ENCODE measurements around the gene SEPTIN12. TPM values are rescaled to one million over a fixed set of nuclear protein-coding genes. Genes with fewer than 3 reads are reported as not detected.
"Not testable (repeated sequence)": the region's sequence is repeated elsewhere in the genome, so short reads cannot be mapped to it uniquely, and the experiment has no call there.

SEPTIN12 gene
- total RNA-seq, 1 donor from 2014 or later: not detected

- H3K4me3 Mint-ChIP-seq (ENCODE audit: low read depth): no peak overlapping the region
These were observed 344 bp upstream of the SEPTIN12 start for GRCh38 chr16:4788489-4788889.

GRCh38 chr16:4787068-4787467 lies 1.1 kb downstream of the SEPTIN12 start:
- Mint-ChIP-seq H3K36me3 (ENCODE audit: insufficient read depth) (no peaks in the 10 kb centered on the region), H3K4me3 (ENCODE audit: low read depth) (no peak overlapping the region), H3K4me1 (ENCODE audit: low read depth) (peaks cover 14% of the 10 kb centered on the region), H3K9me3 (ENCODE audit: low read depth) (no peaks in the 10 kb centered on the region), H3K27ac (no peak overlapping the region), H3K27me3 (no peaks in the 10 kb centered on the region)
- no peak for DNase-seq (ENCODE audit: low spot score, unreplicated experiment)
- no peak for TF ChIP-seq CTCF (IDR thresholded peaks at IDR 0.05; ENCODE audit: unreplicated experiment)

More at GRCh38 chr16:4788489-4788889, 344 bp upstream of the SEPTIN12 start:
- Mint-ChIP-seq H3K36me3 (ENCODE audit: insufficient read depth) (no peaks in the 10 kb centered on the region), H3K27ac (no peak overlapping the region), H3K27me3 (no peaks in the 10 kb centered on the region), H3K9me3 (ENCODE audit: low read depth) (no peaks in the 10 kb centered on the region), H3K4me1 (ENCODE audit: low read depth) (peaks cover 14% of the 10 kb centered on the region)
- DNase-seq (ENCODE audit: low spot score, unreplicated experiment): no peak
- no peak for TF ChIP-seq CTCF (IDR thresholded peaks at IDR 0.05; ENCODE audit: unreplicated experiment)

GRCh38 chr16:4785758-4786433 lies 2.2 kb downstream of the SEPTIN12 start:
- Mint-ChIP-seq H3K27me3 (no peaks in the 10 kb centered on the region), H3K4me3 (ENCODE audit: low read depth) (no peak overlapping the region), H3K4me1 (ENCODE audit: low read depth) (peaks cover 14% of the 10 kb centered on the region), H3K9me3 (ENCODE audit: low read depth) (no peaks in the 10 kb centered on the region), H3K27ac (no peak overlapping the region), H3K36me3 (ENCODE audit: insufficient read depth) (no peaks in the 10 kb centered on the region)
- no peak for DNase-seq (ENCODE audit: low spot score, unreplicated experiment)
- no peak for TF ChIP-seq CTCF (IDR thresholded peaks at IDR 0.05; ENCODE audit: unreplicated experiment)

- not testable (repeated sequence) for H3K9me3 Mint-ChIP-seq (ENCODE audit: low read depth); DNase-seq (ENCODE audit: low spot score, unreplicated experiment); H3K27ac Mint-ChIP-seq; H3K4me3 Mint-ChIP-seq (ENCODE audit: low read depth); H3K27me3 Mint-ChIP-seq; H3K36me3 Mint-ChIP-seq (ENCODE audit: insufficient read depth)
- peaks cover 14% of the 10 kb centered on the region for H3K4me1 Mint-ChIP-seq (ENCODE audit: low read depth)
These were observed 3.6 kb downstream of the SEPTIN12 start for GRCh38 chr16:4784444-4784987.

- Mint-ChIP-seq H3K36me3 (ENCODE audit: insufficient read depth) (no peaks in the 10 kb centered on the region), H3K27me3 (no peaks in the 10 kb centered on the region), H3K27ac (no peak overlapping the region), H3K4me1 (ENCODE audit: low read depth) (peaks cover 13% of the 10 kb centered on the region), H3K9me3 (ENCODE audit: low read depth) (no peaks in the 10 kb centered on the region), H3K4me3 (ENCODE audit: low read depth) (no peak overlapping the region)
- TF ChIP-seq CTCF (IDR thresholded peaks at IDR 0.05; ENCODE audit: unreplicated experiment): no peak
- DNase-seq (ENCODE audit: low spot score, unreplicated experiment): no peak
These were observed 4.2 kb downstream of the SEPTIN12 start for GRCh38 chr16:4783951-4784336.
